GM12878 (cell line): ENCODE results near the gene CEP295NL. TPM values are rescaled to one million over a fixed set of nuclear protein-coding genes. Genes with fewer than 3 reads are reported as not detected.

Experiments
- ATAC-seq: fragments of 200-7000 bp; cut with Tn5 transposase; 3 replicates; pipeline ENCODE4 v1.9.1; 2020; ENCODE audit warnings: mild to moderate bottlenecking, moderate library complexity
- Bru-seq: library from RNA; stranded (reverse); fragments of 400-500 nt; gene quantifications from one replicate; lab custom pipeline; 2021; lab: Mats Ljungman, UMichigan
- BruChase-seq, 2 experiments: library from RNA; stranded (reverse); fragments of 400-500 nt; gene quantifications; one replicate each; lab custom pipeline; 2021; lab: Mats Ljungman, UMichigan
- BruUV-seq: library from RNA; stranded (reverse); fragments of 400-500 nt; replicated peaks from 2 replicates; lab custom pipeline; 2021; lab: Mats Ljungman, UMichigan
- CTCF ChIA-PET: fragments of 300-600 bp; sonication (Branson Sonifier 250); formaldehyde crosslinking; extraction: SDS; loops from one replicate; lab custom pipeline; 2021; ENCODE audit warnings: inconsistent platforms; lab: Yijun Ruan, JAX
- POLR2A ChIA-PET: fragments of 350-600 bp; formaldehyde crosslinking; extraction: SDS; loops from one replicate; lab custom pipeline; 2021; ENCODE audit warnings: inconsistent platforms; lab: Charles Lee
- RAD21 ChIA-PET: fragments of 300-600 bp; sonication (Branson Sonifier 250); formaldehyde crosslinking; loops from one replicate; lab custom pipeline; 2023; ENCODE audit warnings: antibody characterized with exemption; ENCODE audit not compliant: unreplicated experiment; lab: Charles Lee
- SMC1A ChIA-PET: fragments of 300-600 bp; sonication (Branson Sonifier 250); formaldehyde crosslinking; loops from one replicate; lab custom pipeline; 2023; ENCODE audit not compliant: unreplicated experiment, uncharacterized antibody; lab: Charles Lee
- DNase-seq: peaks from one replicate; pipeline ENCODE4 v3.0.0-alpha.2; 2011; ENCODE audit warnings: low read depth, low spot score
- FAIRE-seq: peaks from 3 replicates; lab custom pipeline; 2011; peaks lifted over from hg19 to GRCh38; lab: Jason Lieb, UNC
- H2AFZ ChIP-seq: 2 replicates; pipeline ENCODE4 v1.6.0; 2011; ENCODE audit warnings: low read depth, low read length, control low read depth; ENCODE audit not compliant: control insufficient read depth
- H3K27ac ChIP-seq: 2 replicates; pipeline ENCODE4 v1.5.1; 2011; ENCODE audit warnings: control low read depth; ENCODE audit not compliant: control insufficient read depth, insufficient read depth
- H3K27me3 ChIP-seq, 2 experiments: replicated peaks in 1 of 2; 2 replicates each; pipeline versions ENCODE4 v1.6.0 to v1.6.1; 2011; ENCODE audit warnings: low read length in 1 of 2; ENCODE audit not compliant: control insufficient read depth in 2 of 2, insufficient read depth in 2 of 2
- H3K36me3 ChIP-seq, 2 experiments: 2 replicates each; pipeline ENCODE4 v1.5.1; 2011; ENCODE audit warnings: low read length in 1 of 2; ENCODE audit not compliant: control insufficient read depth in 2 of 2, insufficient read depth in 2 of 2
- H3K4me1 ChIP-seq: 2 replicates; pipeline ENCODE4 v1.6.1; 2011; ENCODE audit warnings: mild to moderate bottlenecking, low read length, moderate library complexity, mixed read lengths; ENCODE audit not compliant: control insufficient read depth, insufficient read depth
- H3K4me2 ChIP-seq: 2 replicates; pipeline ENCODE4 v1.6.0; 2011; ENCODE audit warnings: control low read depth; ENCODE audit not compliant: control insufficient read depth, insufficient read depth
- H3K4me3 ChIP-seq: fragments of 200-600 bp; sonication (generic); 2 replicates; pipeline ENCODE4 v1.5.1; 2016
- H3K79me2 ChIP-seq: 2 replicates; pipeline ENCODE4 v1.6.0; 2011; ENCODE audit warnings: low read length; ENCODE audit not compliant: control insufficient read depth, insufficient read depth
- H3K9ac ChIP-seq: 2 replicates; pipeline ENCODE4 v1.8.0; 2011; ENCODE audit warnings: low read length, control low read depth, mixed read lengths; ENCODE audit not compliant: control insufficient read depth, insufficient read depth
- H3K9me3 ChIP-seq: replicated peaks from 3 replicates; pipeline ENCODE4 v1.5.1; 2011; ENCODE audit warnings: mild to moderate bottlenecking, low read length; ENCODE audit not compliant: control insufficient read depth, insufficient read depth
- H4K20me1 ChIP-seq: 2 replicates; pipeline ENCODE4 v1.6.0; 2011; ENCODE audit not compliant: control insufficient read depth, insufficient read depth
- ATF3 ChIP-seq: IDR thresholded peaks from 2 replicates; pipeline ENCODE4 v1.6.1; 2011; ENCODE audit warnings: low read depth, mild to moderate bottlenecking, low read length, moderate library complexity, borderline replicate concordance; ENCODE audit errors: extremely low read depth
- BMI1 ChIP-seq: fragments of 450-650 bp; IDR thresholded peaks from 2 replicates; pipeline ENCODE4 v1.6.1; 2016; ENCODE audit warnings: mild to moderate bottlenecking, moderate library complexity, borderline replicate concordance
- SIN3A ChIP-seq: IDR thresholded peaks from 2 replicates; pipeline ENCODE4 v1.6.1; 2012; ENCODE audit warnings: low read depth, low read length, improper control_type of control experiment
- ZBTB4 ChIP-seq: fragments of 450-650 bp; formaldehyde crosslinking; IDR thresholded peaks from 2 replicates; pipeline ENCODE4 v1.4.0; 2022; ENCODE audit warnings: mild to moderate bottlenecking, moderate library complexity
- WGBS: methylation state at CpG from one replicate; pipeline ENCODE4 v1.1.6; 2016; ENCODE audit warnings: low lambda C conversion rate; ENCODE audit not compliant: insufficient replicate concordance, insufficient coverage; ENCODE audit errors: missing lambda C conversion rate; 5-methylcytosine and 5-hydroxymethylcytosine counted together
- in situ Hi-C: fragments of 300-500 bp; cut with MboI; formaldehyde crosslinking; loops from 9 replicates; pipeline ENCODE4 v1.14.3; 2018; ENCODE audit warnings: mixed read lengths
- intact Hi-C: fragments of 100-400 bp; cut with micrococcal nuclease; formaldehyde crosslinking; loops from one replicate; pipeline ENCODE4 v1.14.2; 2022; ENCODE audit not compliant: unreplicated experiment
- long read RNA-seq, 2 experiments: library from polyadenylated mRNA; unstranded; transcript quantifications; one replicate each; pipeline ENCODE4 v2.0.0, GENCODE V29; 2019 to 2020
- polyA minus RNA-seq, 3 experiments: library from RNA; depleted of rRNA, polyadenylated mRNA; stranded (reverse); fragments of >200 nt; gene quantifications; 2 replicates each; pipeline ENCODE4 v1.2.3, GENCODE V29; 2011
- polyA plus RNA-seq, 11 experiments: library from polyadenylated mRNA; depleted of rRNA in 4 of 11; unstranded in 6 of 11; stranded (reverse) in 5 of 11; fragments of >200 nt; fragmentation: Nextera tagmentation in 4 of 11; fragmentation: Illumina TruSeq in 1 of 11; extraction: Ambion mirVana in 4 of 11; extraction: Trizol in 1 of 11; gene quantifications; 1 replicate in 1 of 11; 2 replicates in 10 of 11; pipeline versions ENCODE4 v1.2.1 to v1.2.3, GENCODE V29; 2011 to 2016; ENCODE audit warnings: inconsistent platforms in 2 of 11, missing spikeins in 2 of 11, low read depth in 1 of 11
- total RNA-seq, 4 experiments: library from RNA; depleted of rRNA in 3 of 4; stranded (reverse); fragments of >200 nt in 3 of 4; fragmentation: Illumina TruSeq in 1 of 4; extraction: Trizol in 1 of 4; gene quantifications; 2 replicates each; pipeline versions ENCODE4 v1.2.1 to v1.2.3, GENCODE V29; 2013 to 2021

CEP295NL gene
- total RNA-seq (2013; cell fraction: nucleolus; rRNA removed): not detected in 2 replicates
- not detected in 2 replicates for total RNA-seq (2014; rRNA removed)
- not detected in 2 replicates for total RNA-seq (2014; rRNA removed; fragmentation: Illumina TruSeq; extraction: Trizol)
- not detected in 2 replicates for total RNA-seq (2021)
- polyA plus RNA-seq (2011; ENCODE audit: low read depth): not detected
- not detected in 2 replicates for polyA plus RNA-seq (2011; rRNA removed)
- polyA plus RNA-seq (2011; cell fraction: cytosol; rRNA removed): not detected in 2 replicates
- not detected in 2 replicates for polyA plus RNA-seq (2011; cell fraction: nucleus; rRNA removed)
- polyA plus RNA-seq (2012): not detected in 2 replicates
- not detected in 2 replicates for polyA plus RNA-seq (2014; fragmentation: Illumina TruSeq; extraction: Trizol)
- not detected for polyA plus RNA-seq (2014; fragmentation: Nextera tagmentation; extraction: Ambion mirVana)
- polyA plus RNA-seq (2014; rRNA removed): not detected in 2 replicates
- not detected for polyA plus RNA-seq (2016; fragmentation: Nextera tagmentation; extraction: Ambion mirVana)
- not detected in 2 replicates for polyA minus RNA-seq (2011; rRNA and poly(A)+ RNA removed)
- not detected in 2 replicates for polyA minus RNA-seq (2011; cell fraction: cytosol; rRNA and poly(A)+ RNA removed)
- polyA minus RNA-seq (2011; cell fraction: nucleus; rRNA and poly(A)+ RNA removed): not detected in 2 replicates
- not detected for Bru-seq, nascent RNA
- percentile 19 among the genes with signal in this experiment for BruChase-seq, experiment 1, labeled RNA remaining after a 6-hour chase
- BruChase-seq, experiment 2, labeled RNA remaining after a 2-hour chase: not detected
- long read RNA-seq, experiment 1: 0 reads
- long read RNA-seq, experiment 2: 0 reads

- H3K9ac ChIP-seq: no peak within 1 kb of the TSS
- ChIA-PET CTCF (no interaction called here), POLR2A (no interaction called here), SMC1A (interaction anchor here (1.3 kb wide), 1 partner anchor 14 kb away, joined by 4 read pairs; no protein-coding TSS in a partner anchor), RAD21 (no interaction called here)
- 12% methylated on average over 17 of the region's 17 CpGs for WGBS
- no peak for DNase-seq
- ATAC-seq: peak; percentile 61
- no peak within 1 kb of the TSS for H3K4me3 ChIP-seq
- no peaks in the 10 kb centered on the region for H4K20me1 ChIP-seq
- H3K27ac ChIP-seq: no peak within 1 kb of the TSS
- no peaks in the 10 kb centered on the region for H3K79me2 ChIP-seq
- H2AFZ ChIP-seq: no peak within 1 kb of the TSS
- intact Hi-C loops: no loop called here
- FAIRE-seq: no peak
- no peaks in the 10 kb centered on the region for H3K9me3 ChIP-seq
- TF ChIP-seq SIN3A (no peak), BMI1 (peak; percentile 64; the same call in 1 of the 2 replicates), ZBTB4 (CRISPR knock-in tag) (no peak), ATF3 (no peak)
- TF ChIP-seq, all 136 proteins: peak for 1
- in situ Hi-C loops: no loop called here
- H3K27me3 ChIP-seq: 0 out of 4 replicates have a peak, but pooled peaks cover 0 to 2% of the 10 kb centered on the region in 2 experiments
- H3K36me3 ChIP-seq: no peaks in the 10 kb centered on the region
- no peak within 1 kb of the TSS for H3K4me2 ChIP-seq
- BruUV-seq: no TSS peak
- H3K4me1 ChIP-seq: no peaks in the 10 kb centered on the region
Measured at GRCh38 chr17:78903101-78903779, at the start of gene CEP295NL. Gene CEP295NL, minus strand, starts transcription at chr17:78903201. Its CDS starts 1,373 bp downstream, at chr17:78901828.
